Body of pancreas (tissue), 4 donors: ENCODE measurements around the gene ZBTB20.

ENCODE experiments used
- POLR2A ChIP-seq, 3 donors: fragments of 450-650 bp; IDR thresholded peaks; one replicate each; pipeline ENCODE4 v1.6.1; 2016; ENCODE audit warnings: antibody characterized with exemption in 3 of 3, mild to moderate bottlenecking in 2 of 3
- TF ChIP-seq, protein P1 (sequence below), 7 experiments: fragments of 450-650 bp in 4 of 7; fragments of 200-600 bp in 3 of 7; sonication (generic) in 3 of 7; IDR thresholded peaks; one replicate each; pipeline ENCODE4 v1.5.1; 2016 to 2019; ENCODE audit warnings: antibody characterized with exemption in 7 of 7

DNA sequence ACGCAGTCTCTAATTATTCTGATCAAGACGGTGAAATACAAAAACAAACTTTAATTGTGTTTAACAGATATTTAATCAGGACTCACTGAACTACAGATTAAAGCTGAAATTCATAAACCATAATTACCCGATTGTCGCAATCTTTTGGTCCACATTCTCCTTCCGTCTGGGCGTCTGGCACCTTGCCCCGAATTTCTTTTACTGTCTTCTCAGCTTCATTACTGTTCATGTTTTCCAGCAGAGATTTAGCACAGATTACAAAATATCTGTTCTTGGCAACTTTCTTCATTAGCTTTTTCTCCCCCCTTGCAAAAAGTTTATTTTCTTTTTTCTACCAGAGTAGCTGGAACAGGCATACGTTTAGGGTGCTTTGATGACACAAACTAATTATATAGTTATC lies 581.9 kb downstream of the ZBTB20 start:
- TF ChIP-seq, protein P1, sequence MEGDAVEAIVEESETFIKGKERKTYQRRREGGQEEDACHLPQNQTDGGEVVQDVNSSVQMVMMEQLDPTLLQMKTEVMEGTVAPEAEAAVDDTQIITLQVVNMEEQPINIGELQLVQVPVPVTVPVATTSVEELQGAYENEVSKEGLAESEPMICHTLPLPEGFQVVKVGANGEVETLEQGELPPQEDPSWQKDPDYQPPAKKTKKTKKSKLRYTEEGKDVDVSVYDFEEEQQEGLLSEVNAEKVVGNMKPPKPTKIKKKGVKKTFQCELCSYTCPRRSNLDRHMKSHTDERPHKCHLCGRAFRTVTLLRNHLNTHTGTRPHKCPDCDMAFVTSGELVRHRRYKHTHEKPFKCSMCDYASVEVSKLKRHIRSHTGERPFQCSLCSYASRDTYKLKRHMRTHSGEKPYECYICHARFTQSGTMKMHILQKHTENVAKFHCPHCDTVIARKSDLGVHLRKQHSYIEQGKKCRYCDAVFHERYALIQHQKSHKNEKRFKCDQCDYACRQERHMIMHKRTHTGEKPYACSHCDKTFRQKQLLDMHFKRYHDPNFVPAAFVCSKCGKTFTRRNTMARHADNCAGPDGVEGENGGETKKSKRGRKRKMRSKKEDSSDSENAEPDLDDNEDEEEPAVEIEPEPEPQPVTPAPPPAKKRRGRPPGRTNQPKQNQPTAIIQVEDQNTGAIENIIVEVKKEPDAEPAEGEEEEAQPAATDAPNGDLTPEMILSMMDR (IDR thresholded peaks at IDR 0.05) = no peak
- TF ChIP-seq POLR2A (IDR thresholded peaks at IDR 0.05) = no peak
